Measurements from ENCODE around the gene MAP4K4.

Gene MAP4K4

DNA sequence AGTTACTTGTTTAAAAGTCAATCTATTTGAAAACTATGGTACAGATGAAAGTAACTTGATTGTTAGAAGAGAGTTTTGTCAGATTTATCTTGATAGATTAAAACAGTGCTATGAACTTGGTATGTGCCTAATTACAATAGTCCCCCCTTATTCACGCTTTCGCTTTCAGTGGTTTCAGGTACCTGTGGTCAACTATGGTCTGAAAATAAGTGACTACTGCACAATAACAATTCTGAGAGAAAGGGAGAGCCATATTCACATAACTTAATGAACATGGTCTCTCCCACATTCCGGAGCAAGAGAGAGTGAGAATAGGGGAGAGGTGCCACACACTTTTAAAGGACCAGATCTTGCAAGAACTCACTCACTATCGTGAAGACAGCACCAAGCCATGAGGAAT, 13.2 kb upstream of the MAP4K4 start:
- no peak overlapping the region for H3K4me3 ChIP-seq
- H3K4me1 ChIP-seq = no peaks in the 10 kb centered on the region
- H3K9me3 ChIP-seq = no peaks in the 10 kb centered on the region
- H3K27me3 ChIP-seq = no peaks in the 10 kb centered on the region
- no peak for DNase-seq
- H3K27ac ChIP-seq = no peak overlapping the region
- intact Hi-C loops (cut with DNase I; ENCODE audit: low total_unique reads) = no loop called here
- TF ChIP-seq, protein P1, sequence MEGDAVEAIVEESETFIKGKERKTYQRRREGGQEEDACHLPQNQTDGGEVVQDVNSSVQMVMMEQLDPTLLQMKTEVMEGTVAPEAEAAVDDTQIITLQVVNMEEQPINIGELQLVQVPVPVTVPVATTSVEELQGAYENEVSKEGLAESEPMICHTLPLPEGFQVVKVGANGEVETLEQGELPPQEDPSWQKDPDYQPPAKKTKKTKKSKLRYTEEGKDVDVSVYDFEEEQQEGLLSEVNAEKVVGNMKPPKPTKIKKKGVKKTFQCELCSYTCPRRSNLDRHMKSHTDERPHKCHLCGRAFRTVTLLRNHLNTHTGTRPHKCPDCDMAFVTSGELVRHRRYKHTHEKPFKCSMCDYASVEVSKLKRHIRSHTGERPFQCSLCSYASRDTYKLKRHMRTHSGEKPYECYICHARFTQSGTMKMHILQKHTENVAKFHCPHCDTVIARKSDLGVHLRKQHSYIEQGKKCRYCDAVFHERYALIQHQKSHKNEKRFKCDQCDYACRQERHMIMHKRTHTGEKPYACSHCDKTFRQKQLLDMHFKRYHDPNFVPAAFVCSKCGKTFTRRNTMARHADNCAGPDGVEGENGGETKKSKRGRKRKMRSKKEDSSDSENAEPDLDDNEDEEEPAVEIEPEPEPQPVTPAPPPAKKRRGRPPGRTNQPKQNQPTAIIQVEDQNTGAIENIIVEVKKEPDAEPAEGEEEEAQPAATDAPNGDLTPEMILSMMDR (IDR thresholded peaks at IDR 0.05) = no peak
- H3K36me3 ChIP-seq = no peaks in the 10 kb centered on the region

DNA sequence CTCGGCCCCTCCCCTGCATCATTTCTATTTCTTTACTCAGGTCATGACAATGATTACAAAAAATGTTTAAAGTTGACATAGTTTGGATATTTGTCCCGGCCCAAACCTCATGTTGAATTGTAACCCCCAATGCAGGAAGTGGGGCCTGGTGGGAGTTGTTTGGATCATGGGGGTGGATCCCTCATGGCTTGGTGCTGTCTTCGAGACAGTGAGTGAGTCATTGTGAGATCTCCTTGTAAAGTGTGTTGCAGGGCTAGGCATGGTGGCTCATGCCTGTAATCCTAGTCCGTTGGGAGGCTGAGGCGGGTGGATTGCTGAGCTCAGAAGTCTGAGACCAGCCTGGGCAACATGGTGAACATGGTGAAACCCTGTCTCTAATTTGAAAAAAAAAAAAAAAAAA, 9.2 kb upstream of the MAP4K4 start:
- Histone ChIP-seq H3K4me3 (no peak overlapping the region), H3K27me3 (no peaks in the 10 kb centered on the region), H3K36me3 (no peaks in the 10 kb centered on the region), H3K27ac (no peak overlapping the region), H3K4me1 (no peaks in the 10 kb centered on the region), H3K9me3 (no peaks in the 10 kb centered on the region)
- DNase-seq = no peak
- TF ChIP-seq, protein P1 (IDR thresholded peaks at IDR 0.05) = no peak
- intact Hi-C loops (cut with DNase I; ENCODE audit: low total_unique reads) = no loop called here

DNA sequence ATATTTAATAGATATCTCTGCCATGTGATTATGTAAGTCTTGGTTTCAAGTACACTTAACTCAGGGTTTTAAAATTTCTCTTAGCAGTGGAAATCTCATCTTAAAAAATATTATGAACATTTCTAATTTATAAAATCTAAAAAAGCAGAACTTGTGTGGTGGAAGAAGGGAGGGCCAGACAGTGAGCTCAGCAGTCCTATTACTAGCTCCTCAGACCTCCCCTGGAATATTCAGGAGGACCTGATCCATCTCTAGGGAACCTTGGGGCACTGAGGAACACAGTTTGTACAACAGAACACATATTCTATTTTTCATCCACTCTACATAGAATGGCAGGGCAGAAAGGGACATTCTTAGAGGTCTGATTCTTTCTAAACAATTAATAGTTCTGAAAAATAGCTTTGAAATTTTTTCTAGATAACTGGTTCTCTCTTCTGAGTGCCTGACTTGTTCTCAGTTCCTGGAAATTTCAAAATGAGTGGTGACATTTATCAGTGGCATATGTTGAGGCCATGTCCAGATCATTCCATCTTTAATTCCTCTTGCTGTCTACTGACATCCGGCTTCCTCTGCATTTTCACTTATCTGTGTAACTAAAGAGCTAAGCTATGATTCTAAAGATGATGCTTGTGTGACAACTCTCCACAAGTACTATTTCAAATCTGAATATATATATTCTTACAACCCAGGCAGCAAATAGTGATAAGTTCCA, 8.2 kb upstream of the MAP4K4 start:
- TF ChIP-seq, protein P1 (IDR thresholded peaks at IDR 0.05) = no peak
- intact Hi-C loops (cut with DNase I; ENCODE audit: low total_unique reads) = no loop called here
- no peaks in the 10 kb centered on the region for H3K9me3 ChIP-seq
- no peak overlapping the region for H3K4me3 ChIP-seq
- no peaks in the 10 kb centered on the region for H3K27me3 ChIP-seq
- H3K36me3 ChIP-seq = no peaks in the 10 kb centered on the region
- H3K27ac ChIP-seq = no peak overlapping the region
- no peaks in the 10 kb centered on the region for H3K4me1 ChIP-seq
- no peak for DNase-seq

DNA sequence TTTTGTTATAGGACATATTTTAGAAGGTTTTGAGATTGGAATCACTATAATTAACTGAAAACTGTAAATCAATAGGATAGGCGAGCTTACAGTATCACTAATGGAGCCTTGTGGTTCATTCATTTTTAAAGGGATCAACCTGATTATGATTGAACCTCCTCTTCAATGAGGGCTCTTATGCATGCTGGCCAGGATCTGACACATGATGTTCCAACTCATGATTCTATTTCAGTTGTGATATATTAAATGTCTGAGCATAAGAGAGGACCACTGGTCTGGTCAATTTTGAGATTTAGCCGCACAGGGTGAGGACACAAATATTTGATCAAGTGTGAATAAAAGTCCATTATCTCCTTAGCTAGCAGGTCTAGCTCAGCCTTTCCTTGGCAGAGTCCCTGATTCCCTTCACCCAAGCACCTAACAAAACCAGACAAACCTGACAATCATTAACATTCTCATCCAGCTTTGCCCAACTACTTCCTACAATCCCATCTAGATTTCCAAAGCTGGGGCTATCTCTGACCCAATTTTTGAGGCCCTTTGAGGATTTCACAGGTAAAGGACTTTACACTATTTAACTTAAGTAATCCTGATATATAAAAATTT, 6.9 kb upstream of the MAP4K4 start:
- H3K4me3 ChIP-seq = no peak overlapping the region
- H3K27ac ChIP-seq = no peak overlapping the region
- TF ChIP-seq, protein P1 (IDR thresholded peaks at IDR 0.05) = no peak
- no peaks in the 10 kb centered on the region for H3K9me3 ChIP-seq
- H3K4me1 ChIP-seq = no peaks in the 10 kb centered on the region
- H3K27me3 ChIP-seq = no peaks in the 10 kb centered on the region
- DNase-seq = no peak
- intact Hi-C loops (cut with DNase I; ENCODE audit: low total_unique reads) = loop anchor here (10.0 kb wide), 2 partner anchors 64 to 166 kb away; no protein-coding TSS in a partner anchor
- H3K36me3 ChIP-seq = no peaks in the 10 kb centered on the region

GRCh38 chr2:101692041-101692440, 5.5 kb upstream of the MAP4K4 start:
- Histone ChIP-seq H3K27ac (no peak overlapping the region), H3K9me3 (no peaks in the 10 kb centered on the region), H3K36me3 (no peaks in the 10 kb centered on the region), H3K27me3 (no peaks in the 10 kb centered on the region), H3K4me3 (no peak overlapping the region), H3K4me1 (peaks cover 0 to 8% (median 3%) of the 10 kb centered on the region in 4 donors)
- intact Hi-C loops (cut with DNase I; ENCODE audit: low total_unique reads) = loop anchor here (10.0 kb wide), 2 partner anchors 63 to 167 kb away; no protein-coding TSS in a partner anchor
- TF ChIP-seq, protein P1 (IDR thresholded peaks at IDR 0.05) = no peak
- no peak for DNase-seq
